ENCODE results near the gene CHRNA4.

- TF ChIP-seq CTCF (IDR thresholded peaks at IDR 0.05) (no peak), POLR2AphosphoS5 (IDR thresholded peaks at IDR 0.05; ENCODE audit: low read depth, low read length) (no peak), SIN3A (IDR thresholded peaks at IDR 0.05; ENCODE audit: borderline replicate concordance, insufficient read depth, low read depth, low read length) (no peak), REST (IDR thresholded peaks at IDR 0.05; ENCODE audit: insufficient read depth in 1 of 2, low read depth in 2 of 2, low read length in 1 of 2) (no peak), TCF7L2 (IDR thresholded peaks at IDR 0.05; ENCODE audit: low read depth, low read length) (no peak)
Observed at GRCh38 chr20:63384336-63384735, 23.2 kb upstream of the CHRNA4 start.
